Activated CD4-positive, alpha-beta T cell treated with anti-CD3 and anti-CD28 coated beads for 36 hours (primary cell): ENCODE measurements around the gene SOWAHC. TPM values are rescaled to one million over a fixed set of nuclear protein-coding genes. Genes with fewer than 3 reads are reported as not detected.

Source experiments
- ATAC-seq: fragments of 200-7000 bp; cut with Tn5 transposase; one replicate; pipeline ENCODE4 v1.10.0; 2021; ENCODE audit warnings: mild to moderate bottlenecking, moderate library complexity
- CTCF ChIA-PET: fragments of 350-600 bp; sonication (Branson Sonifier 250); formaldehyde crosslinking; loops from one replicate; lab custom pipeline; 2021; ENCODE audit warnings: antibody characterized with exemption; lab: Charles Lee
- POLR2A ChIA-PET: fragments of 350-600 bp; sonication (Branson Sonifier 250); formaldehyde crosslinking; loops from one replicate; lab custom pipeline; 2021; ENCODE audit warnings: antibody characterized with exemption, inconsistent platforms; lab: Charles Lee
- DNase-seq: peaks from one replicate; pipeline ENCODE4 v3.0.0-alpha.2; 2020
- H3K27ac Mint-ChIP-seq: one replicate; pipeline ENCODE4 v1.8.0; 2021; ENCODE audit warnings: mixed read lengths
- H3K27me3 Mint-ChIP-seq: one replicate; pipeline ENCODE4 v1.8.0; 2021; ENCODE audit warnings: mixed read lengths
- H3K36me3 Mint-ChIP-seq: one replicate; pipeline ENCODE4 v1.8.0; 2021; ENCODE audit warnings: low read depth, mixed read lengths
- H3K4me1 Mint-ChIP-seq: one replicate; pipeline ENCODE4 v1.8.0; 2021; ENCODE audit warnings: mixed read lengths
- H3K4me3 Mint-ChIP-seq: one replicate; pipeline ENCODE4 v1.8.0; 2021; ENCODE audit warnings: mild to moderate bottlenecking, moderate library complexity, mixed read lengths
- H3K9me3 Mint-ChIP-seq: one replicate; pipeline ENCODE4 v1.8.0; 2021; ENCODE audit warnings: low read depth, mixed read lengths
- intact Hi-C, 2 experiments: fragments of 100-400 bp; cut with DNase I in 1 of 2; cut with micrococcal nuclease in 1 of 2; formaldehyde crosslinking; loops; one replicate each; pipeline versions ENCODE4 v1.14.2 to v1.15.1; 2022 to 2024; cut with DNase I, micrococcal nuclease
- total RNA-seq, 2 experiments: library from RNA; stranded (reverse); gene quantifications; one replicate each; pipeline ENCODE4 v1.2.3, GENCODE V29; 2021

The SOWAHC gene
- total RNA-seq, 2 experiments from 2014 or later = 0.63 to 0.98 TPM

GRCh38 chr2:109601783-109602182 lies 12.4 kb upstream of the SOWAHC start:
- H3K4me3 Mint-ChIP-seq = no peak overlapping the region
- no peaks in the 10 kb centered on the region for H3K9me3 Mint-ChIP-seq
- peaks cover 21% of the 10 kb centered on the region for H3K27me3 Mint-ChIP-seq
- POLR2A ChIA-PET = no interaction called here
- H3K4me1 Mint-ChIP-seq = no peaks in the 10 kb centered on the region
- DNase-seq = no peak
- no peak for ATAC-seq
- no peak overlapping the region for H3K27ac Mint-ChIP-seq
- H3K36me3 Mint-ChIP-seq = no peaks in the 10 kb centered on the region
- intact Hi-C loops = no loop called here
- CTCF ChIA-PET = interaction anchor here (0.7 kb wide), 2 partner anchors 56 to 192 kb away, joined by 3 to 5 read pairs; no protein-coding TSS in a partner anchor

DNA sequence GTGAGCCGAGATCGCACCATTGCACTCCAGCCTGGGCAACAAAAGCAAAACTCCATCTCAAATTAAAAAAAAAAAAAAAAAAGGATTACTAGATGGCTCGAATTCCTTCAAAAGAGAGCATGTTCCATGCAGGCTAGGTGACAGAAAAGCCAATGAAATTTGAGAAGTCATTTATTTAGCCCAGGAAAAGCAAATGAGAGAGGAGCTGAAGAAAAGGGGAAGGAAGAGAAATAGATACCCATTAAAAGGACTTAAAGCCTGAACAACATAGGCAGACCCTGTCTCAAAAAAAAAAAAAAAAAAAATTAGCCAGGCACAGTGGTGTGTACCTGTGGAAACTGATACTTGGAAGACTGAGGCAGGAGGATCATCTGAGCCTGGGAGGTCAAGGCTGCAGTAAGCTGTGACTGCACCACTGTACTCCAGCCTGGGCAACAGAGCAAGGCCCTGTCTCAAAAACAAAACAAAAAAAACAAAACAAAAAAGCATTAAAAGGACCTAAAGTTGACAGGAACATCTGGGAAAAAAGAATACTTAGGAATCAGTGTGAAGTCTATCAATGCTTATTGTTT lies 11.5 kb upstream of the SOWAHC start:
- Mint-ChIP-seq H3K27ac (no peak overlapping the region), H3K4me1 (no peaks in the 10 kb centered on the region), H3K9me3 (no peaks in the 10 kb centered on the region), H3K27me3 (peaks cover 23% of the 10 kb centered on the region), H3K4me3 (no peak overlapping the region), H3K36me3 (no peaks in the 10 kb centered on the region)
- ChIA-PET POLR2A (no interaction called here), CTCF (interaction anchor here (0.7 kb wide), 1 partner anchor 193 kb away, joined by 3 read pairs; no protein-coding TSS in a partner anchor)
- ATAC-seq (no peak), DNase-seq (no peak)
- intact Hi-C loops = no loop called here

GRCh38 chr2:109604597-109604996 lies 9.6 kb upstream of the SOWAHC start:
- POLR2A ChIA-PET = interaction anchor here (0.7 kb wide), 1 partner anchor 108 kb away, joined by 3 read pairs; no protein-coding TSS in a partner anchor
- ATAC-seq = no peak
- Mint-ChIP-seq H3K9me3 (peaks cover 1% of the 10 kb centered on the region), H3K36me3 (no peaks in the 10 kb centered on the region), H3K4me1 (peaks cover 5% of the 10 kb centered on the region), H3K27me3 (peaks cover 36% of the 10 kb centered on the region), H3K27ac (no peak overlapping the region), H3K4me3 (no peak overlapping the region)
- intact Hi-C loops = no loop called here
- no peak for DNase-seq
- CTCF ChIA-PET = interaction anchor here (1.1 kb wide), 1 partner anchor 94 kb away, joined by 4 read pairs; no protein-coding TSS in a partner anchor

GRCh38 chr2:109607766-109608165 lies 6.4 kb upstream of the SOWAHC start:
- intact Hi-C loops = no loop called here
- peaks cover 7% of the 10 kb centered on the region for H3K4me1 Mint-ChIP-seq
- CTCF ChIA-PET = interaction anchor here (0.9 kb wide), 1 partner anchor 10 kb away, joined by 3 read pairs; no protein-coding TSS in a partner anchor
- POLR2A ChIA-PET = no interaction called here
- peaks cover 45% of the 10 kb centered on the region for H3K27me3 Mint-ChIP-seq
- H3K36me3 Mint-ChIP-seq = no peaks in the 10 kb centered on the region
- no peak for DNase-seq
- H3K9me3 Mint-ChIP-seq = peaks cover 3% of the 10 kb centered on the region
- H3K4me3 Mint-ChIP-seq = no peak overlapping the region
- ATAC-seq = no peak
- no peak overlapping the region for H3K27ac Mint-ChIP-seq

GRCh38 chr2:109609352-109610024 lies 4.7 kb upstream of the SOWAHC start:
- peaks cover 51% of the 10 kb centered on the region for H3K27me3 Mint-ChIP-seq
- peaks cover 3% of the 10 kb centered on the region for H3K9me3 Mint-ChIP-seq
- peaks cover 14% of the 10 kb centered on the region for H3K4me1 Mint-ChIP-seq
- H3K36me3 Mint-ChIP-seq = peaks cover 1% of the 10 kb centered on the region
- POLR2A ChIA-PET = no interaction called here
- DNase-seq = no peak
- intact Hi-C loops = loop anchor here (5.0 kb wide), 6 partner anchors 62 to 1162 kb away; partner anchors contain the start of genes GCC2 (in 1 of the 2), NPHP1 (in 1 of the 2) and SH3RF3 (in 1 of the 2)
- no peak for ATAC-seq
- CTCF ChIA-PET = no interaction called here
- H3K27ac Mint-ChIP-seq = no peak overlapping the region
- H3K4me3 Mint-ChIP-seq = peak overlapping the region; percentile 33

- ATAC-seq (no peak), DNase-seq (no peak)
- ChIA-PET POLR2A (no interaction called here), CTCF (no interaction called here)
- intact Hi-C loops = loop anchor here (5.0 kb wide), 6 partner anchors 64 to 1164 kb away; partner anchors contain the start of genes GCC2 (in 1 of the 2), NPHP1 (in 1 of the 2) and SH3RF3 (in 1 of the 2)
- Mint-ChIP-seq H3K4me3 (no peak overlapping the region), H3K36me3 (peaks cover 1% of the 10 kb centered on the region), H3K27ac (no peak overlapping the region), H3K9me3 (peaks cover 3% of the 10 kb centered on the region), H3K4me1 (peaks cover 16% of the 10 kb centered on the region), H3K27me3 (peaks cover 55% of the 10 kb centered on the region)
Observed at GRCh38 chr2:109611467-109612095, 2.6 kb upstream of the SOWAHC start.

DNA sequence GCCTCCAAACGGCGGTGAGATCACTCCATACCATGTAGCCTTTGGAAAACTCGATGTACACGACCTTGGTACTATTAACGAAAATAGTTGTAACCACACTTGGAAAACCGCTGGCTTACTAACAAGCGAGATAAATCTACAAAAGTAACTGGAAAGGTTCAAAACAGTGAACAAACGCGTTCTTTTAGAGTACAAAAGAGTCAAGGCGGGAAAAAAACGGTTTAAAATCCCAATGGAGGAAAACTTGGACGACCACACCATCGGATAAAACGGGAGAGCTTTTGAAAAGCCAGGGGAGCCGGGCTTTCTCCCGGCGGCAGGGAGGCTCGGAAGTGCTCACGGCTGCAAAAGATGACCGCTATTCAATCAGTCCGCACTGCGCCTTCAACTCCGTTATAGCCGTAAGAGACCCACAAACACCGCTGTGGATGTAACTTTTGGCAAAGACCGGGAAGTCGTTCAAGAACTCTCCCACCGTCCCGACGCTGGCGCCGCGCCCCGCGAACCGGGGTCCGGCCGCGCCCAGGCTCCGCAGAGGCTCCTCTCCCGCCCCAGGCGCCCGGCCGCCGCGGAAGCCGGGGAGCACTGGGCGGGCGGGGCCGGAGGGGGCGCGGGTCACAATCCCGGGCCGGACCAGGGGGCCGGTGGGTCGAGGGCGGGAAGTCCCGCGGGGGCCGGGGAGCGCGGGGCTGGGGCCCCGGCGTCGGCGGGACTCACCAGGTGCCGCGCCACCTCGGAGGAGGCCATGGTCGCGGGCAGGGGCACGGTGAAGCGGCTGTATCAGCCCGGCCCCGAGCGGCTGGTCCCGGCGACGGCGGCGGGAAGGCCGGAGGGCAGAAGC lies 863 bp upstream of the SOWAHC start:
- ATAC-seq (no peak), DNase-seq (peak; percentile 17)
- intact Hi-C loops = loop anchor here (5.0 kb wide), 6 partner anchors 66 to 1166 kb away; partner anchors contain the start of genes GCC2 (in 1 of the 2), NPHP1 (in 1 of the 2) and SH3RF3 (in 1 of the 2)
- CTCF ChIA-PET = no interaction called here
- Mint-ChIP-seq H3K27me3 (peaks cover 56% of the 10 kb centered on the region), H3K4me1 (peaks cover 16% of the 10 kb centered on the region), H3K36me3 (peaks cover 1% of the 10 kb centered on the region), H3K4me3 (peak overlapping the region; percentile 80), H3K27ac (no peak overlapping the region), H3K9me3 (peaks cover 3% of the 10 kb centered on the region)
- POLR2A ChIA-PET = interaction anchor here (0.6 kb wide), 1 partner anchor 15 kb away, joined by 3 read pairs; no protein-coding TSS in a partner anchor

DNA sequence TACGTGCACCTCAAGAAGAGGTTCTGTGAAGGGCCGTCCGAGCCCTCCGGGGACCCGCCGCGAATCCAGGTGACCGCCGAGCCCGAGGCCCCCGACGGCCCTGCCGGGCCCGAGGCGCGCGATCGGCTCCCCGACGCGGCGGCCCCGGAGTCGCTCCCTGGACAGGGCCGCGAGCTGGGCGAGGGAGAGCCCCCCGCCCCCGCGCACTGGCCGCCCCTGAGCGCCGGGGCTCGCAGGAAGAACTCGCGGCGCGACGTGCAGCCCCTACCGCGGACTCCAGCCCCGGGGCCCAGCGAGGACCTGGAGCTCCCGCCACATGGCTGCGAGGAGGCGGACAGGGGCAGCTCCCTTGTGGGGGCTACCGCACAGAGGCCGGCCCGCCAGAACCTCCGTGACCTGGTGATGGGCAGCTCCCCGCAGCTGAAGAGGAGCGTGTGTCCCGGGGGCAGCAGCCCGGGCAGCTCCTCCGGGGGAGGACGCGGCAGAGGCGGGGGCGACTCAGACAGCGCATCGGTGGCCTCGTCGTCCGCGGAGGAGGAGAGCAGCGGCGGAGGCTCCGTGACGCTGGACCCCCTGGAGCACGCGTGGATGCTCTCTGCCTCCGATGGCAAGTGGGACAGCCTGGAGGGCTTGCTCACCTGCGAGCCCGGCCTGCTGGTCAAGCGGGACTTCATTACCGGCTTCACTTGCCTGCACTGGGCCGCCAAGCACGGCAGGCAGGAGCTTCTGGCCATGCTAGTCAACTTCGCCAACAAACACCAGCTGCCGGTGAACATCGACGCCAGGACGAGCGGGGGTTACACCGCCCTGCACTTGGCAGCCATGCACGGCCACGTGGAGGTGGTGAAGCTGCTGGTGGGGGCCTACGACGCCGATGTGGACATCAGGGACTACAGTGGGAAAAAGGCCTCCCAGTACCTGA lies 812 bp downstream of the SOWAHC start:
- Mint-ChIP-seq H3K27me3 (peaks cover 49% of the 10 kb centered on the region), H3K9me3 (no peaks in the 10 kb centered on the region), H3K4me1 (peaks cover 9% of the 10 kb centered on the region), H3K36me3 (peaks cover 1% of the 10 kb centered on the region), H3K27ac (no peak overlapping the region), H3K4me3 (no peak overlapping the region)
- intact Hi-C loops = loop anchor here (1.0 to 5.0 kb wide), 7 partner anchors 68 to 1168 kb away; partner anchors contain the start of genes GCC2 (in 1 of the 2), NPHP1 (in 1 of the 2) and SH3RF3 (in 1 of the 2)
- ChIA-PET POLR2A (interaction anchor here (0.6 kb wide), 1 partner anchor 33 kb away, joined by 3 read pairs; no protein-coding TSS in a partner anchor), CTCF (interaction anchor here (0.6 to 0.9 kb wide), 2 partner anchors 68 to 89 kb away, joined by 3 to 4 read pairs; no protein-coding TSS in a partner anchor)
- no peak for ATAC-seq
- DNase-seq = peak; percentile 17

- ATAC-seq (no peak), DNase-seq (no peak)
- intact Hi-C loops = no loop called here
- H3K4me1 Mint-ChIP-seq = peaks cover 9% of the 10 kb centered on the region
- POLR2A ChIA-PET = no interaction called here
- H3K9me3 Mint-ChIP-seq = no peaks in the 10 kb centered on the region
- H3K36me3 Mint-ChIP-seq = peaks cover 1% of the 10 kb centered on the region
- peaks cover 48% of the 10 kb centered on the region for H3K27me3 Mint-ChIP-seq
- CTCF ChIA-PET = interaction anchor here (0.6 kb wide), 1 partner anchor 594 kb away, joined by 3 read pairs; no protein-coding TSS in a partner anchor
- no peak overlapping the region for H3K27ac Mint-ChIP-seq
- no peak overlapping the region for H3K4me3 Mint-ChIP-seq
Observed at GRCh38 chr2:109615637-109616144, 1.5 kb downstream of the SOWAHC start.
